Common myeloid progenitor, CD34-positive (primary cell): ENCODE data around the gene NTRK3.

Experiments
- CTCF ChIA-PET: fragments of 350-600 bp; sonication (Branson Sonifier 250); formaldehyde crosslinking; loops from one replicate; lab custom pipeline; 2021; ENCODE audit warnings: antibody characterized with exemption; lab: Charles Lee
- POLR2A ChIA-PET: fragments of 350-600 bp; sonication (Branson Sonifier 250); formaldehyde crosslinking; loops from one replicate; lab custom pipeline; 2021; ENCODE audit warnings: antibody characterized with exemption; lab: Charles Lee
- DNase-seq, 3 donors: peaks; one replicate each; pipeline versions ENCODE4 v3.0.0 to v3.0.0-alpha.2; 2013
- H3K27ac ChIP-seq, 2 experiments: 1 replicate in 1 of 2; 2 replicates in 1 of 2; pipeline ENCODE4 v1.7.0; 2013; ENCODE audit warnings: inconsistent platforms in 2 of 2, low read length in 2 of 2, mild to moderate bottlenecking in 2 of 2, low read depth in 1 of 2, moderate library complexity in 1 of 2; ENCODE audit not compliant: severe bottlenecking in 2 of 2, insufficient read depth in 1 of 2, poor library complexity in 1 of 2
- H3K27me3 ChIP-seq, 5 experiments: replicated peaks in 2 of 5; 1 replicate in 3 of 5; 2 replicates in 2 of 5; pipeline versions ENCODE4 v1.6.1 to v1.7.0; 2013; ENCODE audit warnings: low read length in 4 of 5, mild to moderate bottlenecking in 2 of 5, moderate library complexity in 2 of 5, inconsistent platforms in 1 of 5; ENCODE audit not compliant: insufficient read depth in 5 of 5, control insufficient read depth in 4 of 5
- H3K36me3 ChIP-seq, 4 experiments: 1 replicate in 2 of 4; 2 replicates in 2 of 4; pipeline versions ENCODE4 v1.6.1 to v1.7.0; 2013; ENCODE audit warnings: low read length in 3 of 4, control low read depth in 1 of 4, mild to moderate bottlenecking in 1 of 4; ENCODE audit not compliant: control insufficient read depth in 4 of 4, insufficient read depth in 4 of 4
- H3K4me1 ChIP-seq, 4 experiments: 1 replicate in 3 of 4; 2 replicates in 1 of 4; pipeline versions ENCODE4 v1.6.1 to v1.7.1; 2013; ENCODE audit warnings: low read length in 3 of 4, mild to moderate bottlenecking in 3 of 4, control low read depth in 1 of 4, inconsistent platforms in 1 of 4, moderate library complexity in 1 of 4; ENCODE audit not compliant: control insufficient read depth in 4 of 4, insufficient read depth in 4 of 4; ENCODE audit errors: control extremely low read depth in 1 of 4
- H3K4me3 ChIP-seq, 7 experiments: 1 replicate in 4 of 7; 2 replicates in 3 of 7; pipeline versions ENCODE4 v1.5.1 to v1.7.0; 2013; ENCODE audit warnings: mild to moderate bottlenecking in 7 of 7, low read length in 6 of 7, moderate library complexity in 6 of 7, inconsistent platforms in 2 of 7, low read depth in 2 of 7, control low read depth in 1 of 7; ENCODE audit not compliant: insufficient read depth in 4 of 7, control insufficient read depth in 1 of 7; ENCODE audit errors: extremely low read depth in 1 of 7
- H3K9me3 ChIP-seq, 5 experiments: 1 replicate in 4 of 5; 2 replicates in 1 of 5; pipeline versions ENCODE4 v1.6.1 to v1.7.1; 2013; ENCODE audit warnings: low read length in 4 of 5, mild to moderate bottlenecking in 2 of 5, inconsistent platforms in 1 of 5, low read depth in 1 of 5, moderate library complexity in 1 of 5; ENCODE audit not compliant: control insufficient read depth in 4 of 5, insufficient read depth in 2 of 5; ENCODE audit errors: control extremely low read depth in 1 of 5
- WGBS: methylation state at CpG from one replicate; pipeline ENCODE4 v1.1.5; 2013; ENCODE audit not compliant: insufficient coverage; 5-methylcytosine and 5-hydroxymethylcytosine counted together

NTRK3 gene

GRCh38 chr15:88132499-88132898 is 124.0 kb downstream of the NTRK3 start:
- no peak for DNase-seq
- peaks cover 0 to 5% (median 0%) of the 10 kb centered on the region in 5 experiments for H3K9me3 ChIP-seq
- 88% methylated on average over 2 of the region's 4 CpGs for WGBS
- ChIA-PET POLR2A (no interaction called here), CTCF (no interaction called here)
- H3K4me1 ChIP-seq = no peaks in the 10 kb centered on the region
- H3K4me3 ChIP-seq = no peak overlapping the region
- H3K27ac ChIP-seq = no peak overlapping the region
- H3K36me3 ChIP-seq = no peaks in the 10 kb centered on the region
- peaks cover 0 to 2% (median 0%) of the 10 kb centered on the region in 5 experiments for H3K27me3 ChIP-seq

GRCh38 chr15:88131937-88132336 is 124.6 kb downstream of the NTRK3 start:
- CTCF ChIA-PET = no interaction called here
- Histone ChIP-seq H3K4me3 (no peak overlapping the region), H3K27me3 (peaks cover 0 to 7% (median 0%) of the 10 kb centered on the region in 5 experiments), H3K4me1 (no peaks in the 10 kb centered on the region), H3K9me3 (peaks cover 0 to 5% (median 0%) of the 10 kb centered on the region in 5 experiments), H3K27ac (no peak overlapping the region), H3K36me3 (no peaks in the 10 kb centered on the region)
- POLR2A ChIA-PET = no interaction called here
- 58% methylated on average over 2 of the region's 4 CpGs for WGBS
- DNase-seq = no peak

- H3K4me3 ChIP-seq = no peak overlapping the region
- H3K27me3 ChIP-seq = peaks cover 0 to 7% (median 0%) of the 10 kb centered on the region in 5 experiments
- no peak for DNase-seq
- no peaks in the 10 kb centered on the region for H3K4me1 ChIP-seq
- no peak overlapping the region for H3K27ac ChIP-seq
- CTCF ChIA-PET = no interaction called here
- H3K36me3 ChIP-seq = no peaks in the 10 kb centered on the region
- POLR2A ChIA-PET = no interaction called here
- no peaks in the 10 kb centered on the region for H3K9me3 ChIP-seq
Measured at GRCh38 chr15:88127432-88127790, 129.1 kb downstream of the NTRK3 start.

GRCh38 chr15:88126695-88127431 is 129.7 kb downstream of the NTRK3 start:
- no peak for DNase-seq
- 88% methylated on average over 2 of the region's 6 CpGs for WGBS
- Histone ChIP-seq H3K36me3 (no peaks in the 10 kb centered on the region), H3K4me3 (no peak overlapping the region), H3K4me1 (no peaks in the 10 kb centered on the region), H3K9me3 (no peaks in the 10 kb centered on the region), H3K27me3 (peaks cover 0 to 7% (median 0%) of the 10 kb centered on the region in 5 experiments), H3K27ac (no peak overlapping the region)
- POLR2A ChIA-PET = no interaction called here
- CTCF ChIA-PET = no interaction called here

GRCh38 chr15:88125576-88125975 is 131.0 kb downstream of the NTRK3 start:
- POLR2A ChIA-PET = interaction anchor here (0.6 kb wide), 1 partner anchor 1728 kb away, joined by 3 read pairs; no protein-coding TSS in a partner anchor
- Histone ChIP-seq H3K27ac (no peak overlapping the region), H3K4me1 (no peaks in the 10 kb centered on the region), H3K4me3 (no peak overlapping the region), H3K27me3 (peaks cover 0 to 7% (median 0%) of the 10 kb centered on the region in 5 experiments), H3K36me3 (no peaks in the 10 kb centered on the region), H3K9me3 (no peaks in the 10 kb centered on the region)
- WGBS = 96% methylated on average over 6 of the region's 7 CpGs
- DNase-seq = no peak
- CTCF ChIA-PET = no interaction called here

- WGBS = 87% methylated on average over 3 of the region's 5 CpGs
- Histone ChIP-seq H3K27ac (no peak overlapping the region), H3K27me3 (peaks cover 0 to 7% (median 0%) of the 10 kb centered on the region in 5 experiments), H3K9me3 (no peaks in the 10 kb centered on the region), H3K4me3 (no peak overlapping the region), H3K4me1 (no peaks in the 10 kb centered on the region), H3K36me3 (no peaks in the 10 kb centered on the region)
- DNase-seq = no peak
- POLR2A ChIA-PET = no interaction called here
- CTCF ChIA-PET = no interaction called here
Measured at GRCh38 chr15:88124199-88124598, 132.3 kb downstream of the NTRK3 start.

GRCh38 chr15:88121968-88122530 is 134.5 kb downstream of the NTRK3 start:
- DNase-seq = no peak
- CTCF ChIA-PET = no interaction called here
- no peak overlapping the region for H3K27ac ChIP-seq

More at GRCh38 chr15:88121968-88122530, 134.5 kb downstream of the NTRK3 start:
- POLR2A ChIA-PET = no interaction called here
- no peak overlapping the region for H3K4me3 ChIP-seq
- WGBS = no CpG with 5 or more reads among the region's 2 CpGs
- H3K4me1 ChIP-seq = no peaks in the 10 kb centered on the region
- H3K36me3 ChIP-seq = no peaks in the 10 kb centered on the region
- H3K27me3 ChIP-seq = peaks cover 0 to 6% (median 0%) of the 10 kb centered on the region in 5 experiments
- no peaks in the 10 kb centered on the region for H3K9me3 ChIP-seq
